Prostate gland (tissue), 2 donors: Measurements from ENCODE around the gene LHX4. TPM values are rescaled to one million over a fixed set of nuclear protein-coding genes. Genes with fewer than 3 reads are reported as not detected.

Experiments
- DNase-seq: peaks from one replicate; pipeline ENCODE4 v3.0.0-alpha.2; 2019; ENCODE audit warnings: low spot score
- H3K27ac ChIP-seq, 2 donors: fragments of 200-600 bp; sonication (generic); 2 replicates each; pipeline ENCODE4 v1.5.1; 2017 to 2019
- H3K27me3 ChIP-seq: fragments of 200-600 bp; sonication (generic); replicated peaks from 2 replicates; pipeline ENCODE4 v1.5.1; 2019; ENCODE audit not compliant: insufficient read depth
- H3K36me3 ChIP-seq, 2 donors: fragments of 200-600 bp; sonication (generic); 1 replicate in 1 of 2; 2 replicates in 1 of 2; pipeline versions ENCODE4 v1.5.1 to v1.8.1; 2017 to 2019
- H3K4me1 ChIP-seq: fragments of 200-600 bp; sonication (generic); replicated peaks from 2 replicates; pipeline ENCODE4 v1.5.1; 2019
- H3K4me3 ChIP-seq, 2 donors: fragments of 200-600 bp; sonication (generic); 2 replicates each; pipeline ENCODE4 v1.5.1; 2017 to 2019
- H3K9me3 ChIP-seq: fragments of 200-600 bp; sonication (generic); 2 replicates; pipeline ENCODE4 v1.5.1; 2017
- CTCF ChIP-seq, 4 experiments: fragments of 200-600 bp in 2 of 4; fragments of 450-650 bp in 2 of 4; sonication (generic) in 2 of 4; IDR thresholded peaks; 1 replicate in 3 of 4; 2 replicates in 1 of 4; pipeline ENCODE4 v1.5.1; 2016 to 2019; ENCODE audit warnings: antibody characterized with exemption in 4 of 4, mild to moderate bottlenecking in 2 of 4, moderate library complexity in 2 of 4
- POLR2A ChIP-seq: fragments of 450-650 bp; IDR thresholded peaks from one replicate; pipeline ENCODE4 v1.6.1; 2016; ENCODE audit warnings: antibody characterized with exemption, mild to moderate bottlenecking
- POLR2AphosphoS5 ChIP-seq: sonication (generic); formaldehyde crosslinking; IDR thresholded peaks from one replicate; pipeline ENCODE4 v1.6.1; 2017; ENCODE audit warnings: antibody characterized with exemption
- WGBS: methylation state at CpG from one replicate; pipeline ENCODE4 v1.1.5; 2018; 5-methylcytosine and 5-hydroxymethylcytosine counted together
- intact Hi-C: fragments of 100-400 bp; cut with DNase I; formaldehyde crosslinking; loops from one replicate; pipeline ENCODE4 v1.14.2; 2022
- total RNA-seq, 2 donors: library from RNA; depleted of rRNA; stranded (reverse); fragments of >200 nt; gene quantifications; one replicate each; pipeline ENCODE4 v1.1.0, GENCODE V29; 2016

Gene LHX4
- total RNA-seq, 2 donors from 2014 or later: not detected

GRCh38 chr1:180273066-180273465, 43.0 kb downstream of the LHX4 start:
- Histone ChIP-seq H3K36me3 (no peaks in the 10 kb centered on the region), H3K27me3 (no peaks in the 10 kb centered on the region), H3K4me3 (no peak overlapping the region), H3K9me3 (no peaks in the 10 kb centered on the region), H3K27ac (no peak overlapping the region), H3K4me1 (no peaks in the 10 kb centered on the region)
- DNase-seq: no peak
- TF ChIP-seq POLR2AphosphoS5 (no peak), POLR2A (no peak), CTCF (IDR thresholded peaks at IDR 0.05) (no peak)
- WGBS: 96% methylated on average over 2 of the region's 2 CpGs
- intact Hi-C loops: no loop called here

GRCh38 chr1:180274221-180274620, 44.2 kb downstream of the LHX4 start:
- H3K4me3 ChIP-seq: no peak overlapping the region
- no peaks in the 10 kb centered on the region for H3K27me3 ChIP-seq
- WGBS: 98% methylated on average over 11 of the region's 11 CpGs
- no peaks in the 10 kb centered on the region for H3K4me1 ChIP-seq
- H3K27ac ChIP-seq: no peak overlapping the region
- H3K9me3 ChIP-seq: no peaks in the 10 kb centered on the region
- intact Hi-C loops: no loop called here
- no peak for DNase-seq
- no peaks in the 10 kb centered on the region for H3K36me3 ChIP-seq
- TF ChIP-seq POLR2A: no peak
- TF ChIP-seq CTCF (IDR thresholded peaks at IDR 0.05): no peak
- no peak for TF ChIP-seq POLR2AphosphoS5

- no peak for DNase-seq
- TF ChIP-seq CTCF (IDR thresholded peaks at IDR 0.05) (no peak), POLR2A (no peak), POLR2AphosphoS5 (no peak)
- Histone ChIP-seq H3K36me3 (no peaks in the 10 kb centered on the region), H3K9me3 (no peaks in the 10 kb centered on the region), H3K4me3 (no peak overlapping the region), H3K27ac (no peak overlapping the region), H3K4me1 (no peaks in the 10 kb centered on the region), H3K27me3 (no peaks in the 10 kb centered on the region)
- intact Hi-C loops: no loop called here
- 86% methylated on average over 5 of the region's 5 CpGs for WGBS
Measured at GRCh38 chr1:180275726-180276125, 45.7 kb downstream of the LHX4 start.

- DNase-seq: no peak
- H3K27me3 ChIP-seq: no peaks in the 10 kb centered on the region
- intact Hi-C loops: no loop called here
- H3K4me3 ChIP-seq: no peak overlapping the region
- H3K4me1 ChIP-seq: no peaks in the 10 kb centered on the region
- no peaks in the 10 kb centered on the region for H3K36me3 ChIP-seq
- no peak overlapping the region for H3K27ac ChIP-seq
- TF ChIP-seq POLR2AphosphoS5 (no peak), POLR2A (no peak), CTCF (IDR thresholded peaks at IDR 0.05) (no peak)
- H3K9me3 ChIP-seq: no peaks in the 10 kb centered on the region
- 73% methylated on average over 5 of the region's 5 CpGs for whole genome bisulfite sequencing
Measured at GRCh38 chr1:180277476-180278193, 47.6 kb downstream of the LHX4 start.

- WGBS: 72% methylated on average over 2 of the region's 2 CpGs
- no peaks in the 10 kb centered on the region for H3K36me3 ChIP-seq
Measured at GRCh38 chr1:180278194-180278515, 48.1 kb downstream of the LHX4 start.

More at GRCh38 chr1:180278194-180278515, 48.1 kb downstream of the LHX4 start:
- Histone ChIP-seq H3K4me3 (no peak overlapping the region), H3K27ac (no peak overlapping the region), H3K4me1 (no peaks in the 10 kb centered on the region), H3K27me3 (no peaks in the 10 kb centered on the region), H3K9me3 (no peaks in the 10 kb centered on the region)
- intact Hi-C loops: no loop called here
- TF ChIP-seq POLR2AphosphoS5 (no peak), CTCF (IDR thresholded peaks at IDR 0.05) (no peak), POLR2A (no peak)
- DNase-seq: no peak
